RWPE1 (cell line): ENCODE measurements around the gene TBCEL.
A peak's percentile ranks its signal among the peaks of the same experiment; 100 is the strongest.
"Not testable (repeated sequence)": the region's sequence is repeated elsewhere in the genome, so short reads cannot be mapped to it uniquely, and the experiment has no call there.

Experiments
- CTCF ChIA-PET: fragments of 350-600 bp; sonication (Branson Sonifier 250); formaldehyde crosslinking; extraction: SDS; loops from one replicate; lab custom pipeline; 2021; lab: Yijun Ruan, JAX
- POLR2A ChIA-PET: fragments of 400-600 bp; formaldehyde crosslinking; extraction: SDS; loops from one replicate; lab custom pipeline; 2020; ENCODE audit warnings: antibody characterized with exemption; ENCODE audit not compliant: low non-redundant PET; lab: Yijun Ruan, JAX
- DNase-seq: peaks from one replicate; pipeline ENCODE4 v3.0.0; 2012; ENCODE audit warnings: low spot score
- H3K27ac ChIP-seq: fragments of 450-650 bp; 2 replicates; pipeline ENCODE4 v1.5.1; 2017
- CTCF ChIP-seq: fragments of 450-650 bp; conservative IDR thresholded peaks from 2 replicates; pipeline ENCODE4 v1.5.1; 2017; ENCODE audit warnings: low read depth, mild to moderate bottlenecking

Gene TBCEL

GRCh38 chr11:121109471-121109870 is 85.6 kb downstream of the TBCEL start:
- TF ChIP-seq CTCF: no peak
- DNase-seq: no peak
- CTCF ChIA-PET: interaction anchor here (0.9 kb wide), 1 partner anchor 477 kb away, joined by 3 read pairs; no protein-coding TSS in a partner anchor
- POLR2A ChIA-PET: no interaction called here
- no peak overlapping the region for H3K27ac ChIP-seq

GRCh38 chr11:121109916-121110586 is 86.1 kb downstream of the TBCEL start:
- no peak for DNase-seq
- ChIA-PET CTCF (interaction anchor here (0.6 to 0.9 kb wide), 2 partner anchors 46 to 477 kb away, joined by 3 read pairs; no protein-coding TSS in a partner anchor), POLR2A (no interaction called here)
- no peak for TF ChIP-seq CTCF
- no peak overlapping the region for H3K27ac ChIP-seq

GRCh38 chr11:121110871-121111724 is 87.2 kb downstream of the TBCEL start:
- no peak for TF ChIP-seq CTCF
- no peak for DNase-seq
- POLR2A ChIA-PET: no interaction called here
- no peak overlapping the region for H3K27ac ChIP-seq
- CTCF ChIA-PET: interaction anchor here (0.6 kb wide), 2 partner anchors 47 to 101 kb away, joined by 3 read pairs; no protein-coding TSS in a partner anchor

GRCh38 chr11:121112498-121113455 is 88.9 kb downstream of the TBCEL start:
- TF ChIP-seq CTCF: peak; percentile 54; the same call in 1 of the 2 replicates
- ChIA-PET POLR2A (no interaction called here), CTCF (interaction anchor here (1.0 kb wide), 1 partner anchor 32 kb away, joined by 4 read pairs; no protein-coding TSS in a partner anchor)
- DNase-seq: peak; percentile 68
- H3K27ac ChIP-seq: no peak overlapping the region

GRCh38 chr11:121113611-121114010 is 89.7 kb downstream of the TBCEL start:
- no peak for DNase-seq
- ChIA-PET CTCF (interaction anchor here (1.0 kb wide), 1 partner anchor 33 kb away, joined by 4 read pairs; no protein-coding TSS in a partner anchor), POLR2A (no interaction called here)
- no peak overlapping the region for H3K27ac ChIP-seq
- no peak for TF ChIP-seq CTCF

- H3K27ac ChIP-seq, POLR2A ChIA-PET, CTCF ChIA-PET, DNase-seq: not testable (repeated sequence)
Measured at GRCh38 chr11:121115024-121115423, 91.1 kb downstream of the TBCEL start.
